HepG2 (cell line): ENCODE results near the gene CD36. TPM values are rescaled to one million over a fixed set of nuclear protein-coding genes. Genes with fewer than 3 reads are reported as not detected.

Source experiments
- ATAC-seq: fragments of 200-7000 bp; cut with Tn5 transposase; 3 replicates; pipeline ENCODE4 v1.9.1; 2020; ENCODE audit warnings: mild to moderate bottlenecking, moderate library complexity
- BruUV-seq: library from RNA; stranded (reverse); fragments of 400-500 nt; replicated peaks from 2 replicates; lab custom pipeline; 2021; lab: Mats Ljungman, UMichigan
- CTCF ChIA-PET: fragments of 300-600 bp; formaldehyde crosslinking; extraction: SDS; loops from one replicate; lab custom pipeline; 2021; ENCODE audit warnings: low total read pairs, inconsistent platforms, low intra/inter-chr PET ratio; lab: Yijun Ruan, JAX
- POLR2A ChIA-PET: fragments of 350-600 bp; sonication (Branson Sonifier 250); formaldehyde crosslinking; loops from one replicate; lab custom pipeline; 2020; ENCODE audit warnings: antibody characterized with exemption, inconsistent platforms; lab: Yijun Ruan, JAX
- DNase-seq: peaks from one replicate; pipeline ENCODE4 v3.0.0-alpha.2; 2015; ENCODE audit warnings: low spot score
- FAIRE-seq: peaks from 3 replicates; lab custom pipeline; 2011; peaks lifted over from hg19 to GRCh38; lab: Jason Lieb, UNC
- H2AFZ ChIP-seq: one replicate; pipeline ENCODE4 v1.6.1; 2011; ENCODE audit warnings: low read length, inconsistent platforms
- H3K27ac ChIP-seq: fragments of 300-600 bp; 3 replicates; pipeline ENCODE4 v1.8.0; 2011; ENCODE audit warnings: mixed run types, mild to moderate bottlenecking, mixed read lengths, low read length, inconsistent platforms; ENCODE audit not compliant: insufficient read depth; ENCODE audit errors: extremely low read length
- H3K27me3 ChIP-seq, 2 experiments: fragments of 200-600 bp in 1 of 2; 2 replicates in 1 of 2; 3 replicates in 1 of 2; pipeline versions ENCODE4 v1.6.0 to v1.8.0; 2011; ENCODE audit warnings: low read length in 2 of 2, mild to moderate bottlenecking in 2 of 2, moderate library complexity in 2 of 2, inconsistent platforms in 1 of 2; ENCODE audit not compliant: insufficient read depth in 2 of 2, control insufficient read depth in 1 of 2
- H3K36me3 ChIP-seq, 2 experiments: fragments of 200-600 bp in 1 of 2; replicated peaks in 1 of 2; 2 replicates in 1 of 2; 3 replicates in 1 of 2; pipeline versions ENCODE4 v1.5.1 to v1.8.0; 2011; ENCODE audit warnings: low read length in 2 of 2, inconsistent platforms in 1 of 2; ENCODE audit not compliant: insufficient read depth in 2 of 2, control insufficient read depth in 1 of 2
- H3K4me1 ChIP-seq: 2 replicates; pipeline ENCODE4 v1.5.1; 2012; ENCODE audit warnings: low read length, inconsistent platforms; ENCODE audit not compliant: insufficient read depth
- H3K4me2 ChIP-seq: 2 replicates; pipeline ENCODE4 v1.6.0; 2011; ENCODE audit warnings: low read depth, low read length, inconsistent platforms
- H3K4me3 ChIP-seq, 3 experiments: fragments of 200-600 bp in 1 of 3; sonication (generic), shearing (Covaris generic) in 1 of 3; replicated peaks in 1 of 3; 2 replicates each; pipeline ENCODE4 v1.5.1; 2011 to 2016; ENCODE audit warnings: low read length in 3 of 3, inconsistent platforms in 2 of 3, low read depth in 2 of 3, mild to moderate bottlenecking in 2 of 3, control low read depth in 1 of 3, mixed read lengths in 1 of 3; ENCODE audit not compliant: insufficient read depth in 1 of 3
- H3K79me2 ChIP-seq: one replicate; pipeline ENCODE4 v1.6.1; 2011; ENCODE audit warnings: low read length, inconsistent platforms; ENCODE audit not compliant: insufficient read depth
- H3K9ac ChIP-seq: 2 replicates; pipeline ENCODE4 v1.6.0; 2011; ENCODE audit warnings: mild to moderate bottlenecking, low read depth, low read length, inconsistent platforms; ENCODE audit not compliant: insufficient read depth
- H3K9me3 ChIP-seq: 2 replicates; pipeline ENCODE4 v1.5.1; 2012; ENCODE audit warnings: mild to moderate bottlenecking, low read length
- H4K20me1 ChIP-seq: 2 replicates; pipeline ENCODE4 v1.6.0; 2011; ENCODE audit warnings: inconsistent platforms, mild to moderate bottlenecking, low read length, moderate library complexity; ENCODE audit not compliant: insufficient read depth
- CBFB ChIP-seq: sonication (generic); formaldehyde crosslinking; IDR thresholded peaks from 2 replicates; pipeline ENCODE4 v1.4.0; 2020; ENCODE audit warnings: missing genetic modification reagents
- HDAC1 ChIP-seq: sonication (generic); formaldehyde crosslinking; IDR thresholded peaks from 2 replicates; pipeline ENCODE4 v1.5.1; 2020; ENCODE audit warnings: mild to moderate bottlenecking, missing genetic modification reagents
- POLR2AphosphoS2 ChIP-seq: IDR thresholded peaks from 2 replicates; pipeline ENCODE4 v1.6.1; 2011; ENCODE audit warnings: low read depth, low read length, improper control_type of control experiment
- ZKSCAN1 ChIP-seq: fragments of 150-350 bp; IDR thresholded peaks from 2 replicates; pipeline ENCODE4 v1.6.1; 2014; ENCODE audit warnings: low read length
- WGBS: methylation state at CpG from one replicate; pipeline ENCODE4 v1.1.6; 2017; ENCODE audit warnings: low lambda C conversion rate; 5-methylcytosine and 5-hydroxymethylcytosine counted together
- in situ Hi-C: cut with HindIII; loops from 2 replicates; pipeline ENCODE4 v1.10.0; 2017; ENCODE audit warnings: low pct_unique_long_range_greater_than_20kb; ENCODE audit not compliant: extremely low pct_ligation_motif_present
- intact Hi-C: fragments of 100-400 bp; cut with micrococcal nuclease; formaldehyde crosslinking; loops from one replicate; pipeline ENCODE4 v1.10.0; 2022; ENCODE audit not compliant: unreplicated experiment
- polyA plus RNA-seq, 8 experiments: library from polyadenylated mRNA; depleted of rRNA in 3 of 8; stranded (reverse) in 7 of 8; unstranded in 1 of 8; fragments of >200 nt; fragmentation: Illumina TruSeq in 4 of 8; extraction: Trizol in 4 of 8; gene quantifications; 2 replicates each; pipeline versions ENCODE4 v1.2.1 to v1.2.3, GENCODE V29; 2011 to 2016; ENCODE audit warnings: low read depth in 4 of 8, missing spikeins in 1 of 8, mixed read lengths in 1 of 8; ENCODE audit not compliant: insufficient read depth in 1 of 8
- total RNA-seq, 5 experiments: library from RNA; depleted of rRNA; stranded (reverse); fragments of >200 nt; fragmentation: Illumina TruSeq; extraction: Trizol; gene quantifications; 2 replicates each; pipeline ENCODE4 v1.2.3, GENCODE V29; 2016; ENCODE audit warnings: low read depth in 1 of 5
- TF ChIP-seq, protein P1 (sequence below): sonication (generic); formaldehyde crosslinking; IDR thresholded peaks from 2 replicates; pipeline ENCODE4 v1.4.0; 2020; ENCODE audit warnings: missing genetic modification reagents
- TF ChIP-seq, protein P2 (sequence below): sonication (generic); formaldehyde crosslinking; IDR thresholded peaks from 2 replicates; pipeline ENCODE4 v1.8.0; 2022; ENCODE audit warnings: missing genetic modification reagents, mild to moderate bottlenecking, inconsistent platforms, borderline replicate concordance
- TF ChIP-seq, protein P3 (sequence below), 2 experiments: sonication (generic) in 1 of 2; formaldehyde crosslinking in 1 of 2; IDR thresholded peaks; 2 replicates each; pipeline versions ENCODE4 v1.6.1 to v1.9.0; 2014 to 2022; ENCODE audit warnings: antibody characterized with exemption in 1 of 2, borderline replicate concordance in 1 of 2, inconsistent platforms in 1 of 2, low read depth in 1 of 2, missing genetic modification reagents in 1 of 2
- TF ChIP-seq, protein P4 (sequence below): sonication (generic); formaldehyde crosslinking; conservative IDR thresholded peaks from 2 replicates; pipeline ENCODE4 v1.8.0; 2022; ENCODE audit warnings: low read depth, missing genetic modification reagents
- TF ChIP-seq, protein P5 (sequence below): sonication (generic); formaldehyde crosslinking; IDR thresholded peaks from 2 replicates; pipeline ENCODE4 v1.4.0; 2020; ENCODE audit warnings: mild to moderate bottlenecking, missing genetic modification reagents

Gene CD36
- total and polyA plus RNA-seq, 2 of the 13 experiments (the other 11 are each of a cell fraction or from before 2014, with no cell fraction given): 2.8 to 4.8 TPM

DNA sequence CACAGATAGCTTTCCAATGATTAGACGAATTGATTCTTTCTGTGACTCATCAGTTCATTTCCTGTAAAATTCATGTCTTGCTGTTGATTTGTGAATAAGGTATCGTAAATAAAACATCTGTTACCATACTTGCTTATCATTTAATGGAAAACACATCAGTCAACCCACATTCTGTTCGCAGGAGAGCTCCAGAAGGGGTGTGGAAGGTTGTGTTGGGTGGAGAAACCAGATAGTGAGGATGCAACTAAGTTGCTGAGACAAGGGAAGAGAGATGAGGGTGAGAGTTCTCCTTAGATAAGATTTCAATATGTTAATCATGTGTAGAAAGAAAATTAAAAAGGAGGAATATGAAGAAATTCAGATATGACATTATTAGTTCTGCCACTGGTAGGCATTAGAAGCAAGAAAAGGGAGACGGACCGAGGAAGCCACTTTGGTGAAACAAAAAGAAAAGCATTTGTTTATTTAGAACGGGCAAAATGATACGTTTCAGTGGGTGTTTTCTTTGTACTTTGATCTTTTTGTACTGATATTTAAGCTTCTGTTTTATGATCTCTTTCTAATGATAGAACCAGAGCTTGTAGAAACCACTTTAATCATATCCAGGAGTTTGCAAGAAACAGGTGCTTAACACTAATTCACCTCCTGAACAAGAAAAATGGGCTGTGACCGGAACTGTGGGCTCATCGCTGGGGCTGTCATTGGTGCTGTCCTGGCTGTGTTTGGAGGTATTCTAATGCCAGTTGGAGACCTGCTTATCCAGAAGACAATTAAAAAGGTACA is 7.8 kb downstream of the CD36 start:
- H3K4me1 ChIP-seq: peaks cover 24% of the 10 kb centered on the region
- 85% methylated on average over 9 of the region's 9 CpGs for WGBS
- no peaks in the 10 kb centered on the region for H3K27me3 ChIP-seq
- H3K79me2 ChIP-seq: no peaks in the 10 kb centered on the region
- no peaks in the 10 kb centered on the region for H3K9me3 ChIP-seq
- FAIRE-seq (no peak), ATAC-seq (no peak), DNase-seq (no peak)
- H3K4me3 ChIP-seq: no peak overlapping the region
- no peak overlapping the region for H3K9ac ChIP-seq
- in situ Hi-C loops (no loop called here), intact Hi-C loops (no loop called here)
- no peak overlapping the region for H3K4me2 ChIP-seq
- no peaks in the 10 kb centered on the region for H3K36me3 ChIP-seq
- H2AFZ ChIP-seq: no peak overlapping the region
- TF ChIP-seq, protein P1, sequence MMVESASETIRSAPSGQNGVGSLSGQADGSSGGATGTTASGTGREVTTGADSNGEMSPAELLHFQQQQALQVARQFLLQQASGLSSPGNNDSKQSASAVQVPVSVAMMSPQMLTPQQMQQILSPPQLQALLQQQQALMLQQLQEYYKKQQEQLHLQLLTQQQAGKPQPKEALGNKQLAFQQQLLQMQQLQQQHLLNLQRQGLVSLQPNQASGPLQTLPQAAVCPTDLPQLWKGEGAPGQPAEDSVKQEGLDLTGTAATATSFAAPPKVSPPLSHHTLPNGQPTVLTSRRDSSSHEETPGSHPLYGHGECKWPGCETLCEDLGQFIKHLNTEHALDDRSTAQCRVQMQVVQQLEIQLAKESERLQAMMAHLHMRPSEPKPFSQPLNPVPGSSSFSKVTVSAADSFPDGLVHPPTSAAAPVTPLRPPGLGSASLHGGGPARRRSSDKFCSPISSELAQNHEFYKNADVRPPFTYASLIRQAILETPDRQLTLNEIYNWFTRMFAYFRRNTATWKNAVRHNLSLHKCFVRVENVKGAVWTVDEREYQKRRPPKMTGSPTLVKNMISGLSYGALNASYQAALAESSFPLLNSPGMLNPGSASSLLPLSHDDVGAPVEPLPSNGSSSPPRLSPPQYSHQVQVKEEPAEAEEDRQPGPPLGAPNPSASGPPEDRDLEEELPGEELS (CRISPR knock-in tag): no peak
- no peak for TF ChIP-seq ZKSCAN1
- TF ChIP-seq CBFB (CRISPR knock-in tag): no peak
- no peak for TF ChIP-seq HDAC1 (CRISPR knock-in tag)
- TF ChIP-seq, protein P2, sequence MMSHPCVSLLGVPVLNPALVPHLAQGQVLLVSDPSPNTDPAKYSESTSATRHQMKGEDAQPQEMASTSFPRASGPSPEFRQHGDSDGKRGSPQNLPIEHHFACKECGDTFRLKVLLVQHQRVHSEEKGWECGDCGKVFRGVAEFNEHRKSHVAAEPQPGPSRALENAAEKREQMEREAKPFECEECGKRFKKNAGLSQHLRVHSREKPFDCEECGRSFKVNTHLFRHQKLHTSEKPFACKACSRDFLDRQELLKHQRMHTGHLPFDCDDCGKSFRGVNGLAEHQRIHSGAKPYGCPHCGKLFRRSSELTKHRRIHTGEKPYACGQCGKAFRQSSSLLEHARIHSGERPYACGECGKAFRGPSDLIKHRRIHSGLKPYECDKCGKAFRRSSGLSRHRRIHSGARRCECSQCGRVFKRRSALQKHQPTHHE: no peak
- TF ChIP-seq, protein P3, sequence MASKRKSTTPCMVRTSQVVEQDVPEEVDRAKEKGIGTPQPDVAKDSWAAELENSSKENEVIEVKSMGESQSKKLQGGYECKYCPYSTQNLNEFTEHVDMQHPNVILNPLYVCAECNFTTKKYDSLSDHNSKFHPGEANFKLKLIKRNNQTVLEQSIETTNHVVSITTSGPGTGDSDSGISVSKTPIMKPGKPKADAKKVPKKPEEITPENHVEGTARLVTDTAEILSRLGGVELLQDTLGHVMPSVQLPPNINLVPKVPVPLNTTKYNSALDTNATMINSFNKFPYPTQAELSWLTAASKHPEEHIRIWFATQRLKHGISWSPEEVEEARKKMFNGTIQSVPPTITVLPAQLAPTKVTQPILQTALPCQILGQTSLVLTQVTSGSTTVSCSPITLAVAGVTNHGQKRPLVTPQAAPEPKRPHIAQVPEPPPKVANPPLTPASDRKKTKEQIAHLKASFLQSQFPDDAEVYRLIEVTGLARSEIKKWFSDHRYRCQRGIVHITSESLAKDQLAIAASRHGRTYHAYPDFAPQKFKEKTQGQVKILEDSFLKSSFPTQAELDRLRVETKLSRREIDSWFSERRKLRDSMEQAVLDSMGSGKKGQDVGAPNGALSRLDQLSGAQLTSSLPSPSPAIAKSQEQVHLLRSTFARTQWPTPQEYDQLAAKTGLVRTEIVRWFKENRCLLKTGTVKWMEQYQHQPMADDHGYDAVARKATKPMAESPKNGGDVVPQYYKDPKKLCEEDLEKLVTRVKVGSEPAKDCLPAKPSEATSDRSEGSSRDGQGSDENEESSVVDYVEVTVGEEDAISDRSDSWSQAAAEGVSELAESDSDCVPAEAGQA (IDR thresholded peaks at IDR 0.05; ENCODE audit: low read depth): no peak
- TF ChIP-seq, protein P3 (CRISPR knock-in tag; IDR thresholded peaks at IDR 0.05; ENCODE audit: borderline replicate concordance): no peak
- TF ChIP-seq, protein P4, sequence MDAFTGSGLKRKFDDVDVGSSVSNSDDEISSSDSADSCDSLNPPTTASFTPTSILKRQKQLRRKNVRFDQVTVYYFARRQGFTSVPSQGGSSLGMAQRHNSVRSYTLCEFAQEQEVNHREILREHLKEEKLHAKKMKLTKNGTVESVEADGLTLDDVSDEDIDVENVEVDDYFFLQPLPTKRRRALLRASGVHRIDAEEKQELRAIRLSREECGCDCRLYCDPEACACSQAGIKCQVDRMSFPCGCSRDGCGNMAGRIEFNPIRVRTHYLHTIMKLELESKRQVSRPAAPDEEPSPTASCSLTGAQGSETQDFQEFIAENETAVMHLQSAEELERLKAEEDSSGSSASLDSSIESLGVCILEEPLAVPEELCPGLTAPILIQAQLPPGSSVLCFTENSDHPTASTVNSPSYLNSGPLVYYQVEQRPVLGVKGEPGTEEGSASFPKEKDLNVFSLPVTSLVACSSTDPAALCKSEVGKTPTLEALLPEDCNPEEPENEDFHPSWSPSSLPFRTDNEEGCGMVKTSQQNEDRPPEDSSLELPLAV: no peak
- TF ChIP-seq POLR2AphosphoS2: no peak
- TF ChIP-seq, protein P5, sequence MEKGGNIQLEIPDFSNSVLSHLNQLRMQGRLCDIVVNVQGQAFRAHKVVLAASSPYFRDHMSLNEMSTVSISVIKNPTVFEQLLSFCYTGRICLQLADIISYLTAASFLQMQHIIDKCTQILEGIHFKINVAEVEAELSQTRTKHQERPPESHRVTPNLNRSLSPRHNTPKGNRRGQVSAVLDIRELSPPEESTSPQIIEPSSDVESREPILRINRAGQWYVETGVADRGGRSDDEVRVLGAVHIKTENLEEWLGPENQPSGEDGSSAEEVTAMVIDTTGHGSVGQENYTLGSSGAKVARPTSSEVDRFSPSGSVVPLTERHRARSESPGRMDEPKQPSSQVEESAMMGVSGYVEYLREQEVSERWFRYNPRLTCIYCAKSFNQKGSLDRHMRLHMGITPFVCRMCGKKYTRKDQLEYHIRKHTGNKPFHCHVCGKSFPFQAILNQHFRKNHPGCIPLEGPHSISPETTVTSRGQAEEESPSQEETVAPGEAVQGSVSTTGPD (CRISPR knock-in tag): no peak
- CTCF ChIA-PET: no interaction called here
- POLR2A ChIA-PET: no interaction called here
- no peaks in the 10 kb centered on the region for H4K20me1 ChIP-seq
- H3K27ac ChIP-seq: no peak overlapping the region
- no TSS peak for BruUV-seq
